ENCODE results near the gene NLRC4. TPM values are rescaled to one million over a fixed set of nuclear protein-coding genes. Genes with fewer than 3 reads are reported as not detected.
"Not testable (repeated sequence)": the region's sequence is repeated elsewhere in the genome, so short reads cannot be mapped to it uniquely, and the experiment has no call there.

The NLRC4 gene
- total and polyA plus RNA-seq, 2 of the 4 experiments (the other 2 are of a cell fraction): not detected

- H3K4me1 ChIP-seq (ENCODE audit: control insufficient read depth, insufficient read depth, low read length); H2AK9ac ChIP-seq (replicated peaks; ENCODE audit: low read depth, low read length, poor library complexity); H3K9me3 ChIP-seq (ENCODE audit: control insufficient read depth, insufficient read depth, low read length); CTCF ChIA-PET; in situ Hi-C loops (cut with MboI; ENCODE audit: low sequenced_read_pairs); H3K18ac ChIP-seq (ENCODE audit: low read depth, low read length); H3K14ac ChIP-seq (replicated peaks; ENCODE audit: low read depth, low read length); H4K91ac ChIP-seq (ENCODE audit: insufficient read depth, low read depth, low read length); H3K56ac ChIP-seq (ENCODE audit: extremely low read depth, insufficient read depth, low read length); H3K9me1 ChIP-seq (ENCODE audit: insufficient read depth, low read length); intact Hi-C loops (cut with micrococcal nuclease); H2AK5ac ChIP-seq (ENCODE audit: low read depth, low read length); H2BK15ac ChIP-seq (ENCODE audit: low read depth, low read length); H3K4me2 ChIP-seq (ENCODE audit: low read depth, low read length); H4K5ac ChIP-seq (ENCODE audit: low read depth, low read length); H3K23ac ChIP-seq (ENCODE audit: low read depth, low read length); dilution Hi-C loops (cut with HindIII; ENCODE audit: low sequenced_read_pairs, unreplicated experiment); H2BK5ac ChIP-seq (ENCODE audit: low read depth, low read length, poor library complexity, severe bottlenecking); H3K27me3 ChIP-seq (ENCODE audit: control insufficient read depth, insufficient read depth, low read length); H3K36me3 ChIP-seq (ENCODE audit: control insufficient read depth, insufficient read depth, low read length); ATAC-seq (ENCODE audit: low read depth); POLR2A ChIA-PET (ENCODE audit: unreplicated experiment); H3K4ac ChIP-seq (ENCODE audit: low read depth, low read length); BruUV-seq (replicated peaks); H4K20me1 ChIP-seq (ENCODE audit: insufficient read depth, low read length); H2BK120ac ChIP-seq (ENCODE audit: low read depth, low read length); H4K8ac ChIP-seq (ENCODE audit: low read depth in 2 of 2, low read length in 2 of 2); H2BK20ac ChIP-seq (ENCODE audit: low read depth, low read length); H3K9ac ChIP-seq (ENCODE audit: low read depth, low read length); H3K4me3 ChIP-seq (ENCODE audit: insufficient read depth, low read depth, low read length); DNase-seq; H2AFZ ChIP-seq (replicated peaks; ENCODE audit: low read length, poor library complexity); H3K27ac ChIP-seq (ENCODE audit: insufficient read depth, low read length): not testable (repeated sequence)
- H3K79me1 ChIP-seq (ENCODE audit: low read depth in 1 of 2, low read length in 2 of 2): peaks cover 12% of the 10 kb centered on the region in 2 experiments; a peak in 3 of 4 replicates
- no CpG with 5 or more reads among the region's 43 CpGs for WGBS, 2 experiments (ENCODE audit: extremely low coverage in 2 of 2, insufficient read length in 1 of 2)
Measured at GRCh38 chr2:32293966-32294562, 29.4 kb upstream of the NLRC4 start.

GRCh38 chr2:32293493-32293892, 28.8 kb upstream of the NLRC4 start:
- BruUV-seq (replicated peaks); CTCF ChIA-PET; H2BK15ac ChIP-seq (ENCODE audit: low read depth, low read length): not testable (repeated sequence)

More at GRCh38 chr2:32293493-32293892, 28.8 kb upstream of the NLRC4 start:
- H4K8ac ChIP-seq (ENCODE audit: low read depth in 2 of 2, low read length in 2 of 2); H2AFZ ChIP-seq (replicated peaks; ENCODE audit: low read length, poor library complexity); H3K4me1 ChIP-seq (ENCODE audit: control insufficient read depth, insufficient read depth, low read length); H3K9ac ChIP-seq (ENCODE audit: low read depth, low read length); in situ Hi-C loops (cut with MboI; ENCODE audit: low sequenced_read_pairs); H2BK120ac ChIP-seq (ENCODE audit: low read depth, low read length); H3K36me3 ChIP-seq (ENCODE audit: control insufficient read depth, insufficient read depth, low read length); H3K18ac ChIP-seq (ENCODE audit: low read depth, low read length); intact Hi-C loops (cut with micrococcal nuclease); H2AK9ac ChIP-seq (replicated peaks; ENCODE audit: low read depth, low read length, poor library complexity); H3K27ac ChIP-seq (ENCODE audit: insufficient read depth, low read length); H4K91ac ChIP-seq (ENCODE audit: insufficient read depth, low read depth, low read length); DNase-seq; H3K9me3 ChIP-seq (ENCODE audit: control insufficient read depth, insufficient read depth, low read length); H3K4me2 ChIP-seq (ENCODE audit: low read depth, low read length); H2AK5ac ChIP-seq (ENCODE audit: low read depth, low read length); POLR2A ChIA-PET (ENCODE audit: unreplicated experiment); H3K4ac ChIP-seq (ENCODE audit: low read depth, low read length); dilution Hi-C loops (cut with HindIII; ENCODE audit: low sequenced_read_pairs, unreplicated experiment); H3K23ac ChIP-seq (ENCODE audit: low read depth, low read length); H3K27me3 ChIP-seq (ENCODE audit: control insufficient read depth, insufficient read depth, low read length); H3K4me3 ChIP-seq (ENCODE audit: insufficient read depth, low read depth, low read length); H3K9me1 ChIP-seq (ENCODE audit: insufficient read depth, low read length); ATAC-seq (ENCODE audit: low read depth); H2BK5ac ChIP-seq (ENCODE audit: low read depth, low read length, poor library complexity, severe bottlenecking); H2BK20ac ChIP-seq (ENCODE audit: low read depth, low read length); H3K56ac ChIP-seq (ENCODE audit: extremely low read depth, insufficient read depth, low read length); H4K5ac ChIP-seq (ENCODE audit: low read depth, low read length); H4K20me1 ChIP-seq (ENCODE audit: insufficient read depth, low read length); H3K14ac ChIP-seq (replicated peaks; ENCODE audit: low read depth, low read length): not testable (repeated sequence)
- WGBS, 2 experiments (ENCODE audit: extremely low coverage in 2 of 2, insufficient read length in 1 of 2): no CpG with 5 or more reads among the region's 26 CpGs
- peaks cover 12 to 14% of the 10 kb centered on the region in 2 experiments for H3K79me1 ChIP-seq (ENCODE audit: low read depth in 1 of 2, low read length in 2 of 2)
